T1000 (cell line): ENCODE measurements around the gene STXBP6.

Experiments used
- DNase-seq: peaks from one replicate; lab custom pipeline; 2025; ENCODE audit warnings: mixed read lengths; lab: John Stamatoyannopoulos, UW

STXBP6 gene

GRCh38 chr14:25052385-25052784 is 2.4 kb upstream of the STXBP6 start:
- DNase-seq: no peak

GRCh38 chr14:25050269-25051150 is 563 bp upstream of the STXBP6 start:
- no peak for DNase-seq

- no peak for DNase-seq
Observed at GRCh38 chr14:25049093-25049567, 817 bp downstream of the STXBP6 start.

GRCh38 chr14:25048170-25049016 is 1.6 kb downstream of the STXBP6 start:
- DNase-seq: no peak

GRCh38 chr14:25046301-25046943 is 3.5 kb downstream of the STXBP6 start:
- DNase-seq: no peak

GRCh38 chr14:25044106-25044698 is 5.7 kb downstream of the STXBP6 start:
- DNase-seq: no peak

GRCh38 chr14:25042362-25043299 is 7.3 kb downstream of the STXBP6 start:
- no peak for DNase-seq

- DNase-seq: no peak
Observed at GRCh38 chr14:25041898-25042297, 8.0 kb downstream of the STXBP6 start.

- DNase-seq: no peak
Observed at GRCh38 chr14:25041484-25041883, 8.5 kb downstream of the STXBP6 start.

GRCh38 chr14:25039933-25040332 is 10.0 kb downstream of the STXBP6 start:
- no peak for DNase-seq

- no peak for DNase-seq
Observed at GRCh38 chr14:25038044-25038668, 11.8 kb downstream of the STXBP6 start.

- no peak for DNase-seq
Observed at GRCh38 chr14:25037032-25037431, 12.9 kb downstream of the STXBP6 start.

- DNase-seq: no peak
Observed at GRCh38 chr14:25034803-25035681, 14.9 kb downstream of the STXBP6 start.

GRCh38 chr14:25033358-25033757 is 16.6 kb downstream of the STXBP6 start:
- no peak for DNase-seq

GRCh38 chr14:25032092-25032784 is 17.7 kb downstream of the STXBP6 start:
- DNase-seq: no peak

- no peak for DNase-seq
Observed at GRCh38 chr14:25026476-25027137, 23.3 kb downstream of the STXBP6 start.

- DNase-seq: no peak
Observed at GRCh38 chr14:25019892-25020291, 30.1 kb downstream of the STXBP6 start.

GRCh38 chr14:25017562-25017961 is 32.4 kb downstream of the STXBP6 start:
- no peak for DNase-seq
